Skeletal muscle cell (primary cell): ENCODE results near the gene SUSD5.

Experiments
- DNase-seq: peaks from one replicate; pipeline ENCODE4 v3.0.0-alpha.2; 2010; ENCODE audit warnings: low read depth
- H3K4me3 ChIP-seq: 2 replicates; pipeline ENCODE4 v1.5.1; 2011; ENCODE audit warnings: low read depth, mild to moderate bottlenecking, control low read depth, low read length, moderate library complexity

SUSD5 gene

GRCh38 chr3:33218446-33219174 lies at the start of gene SUSD5:
Gene SUSD5, minus strand, starts transcription at chr3:33218810. Its CDS starts 13 bp downstream, at chr3:33218797.
- DNase-seq, result no peak

GRCh38 chr3:33260104-33260503 lies 41.5 kb upstream of the SUSD5 start:
- no peak overlapping the region for H3K4me3 ChIP-seq
- DNase-seq, result no peak

More at GRCh38 chr3:33218446-33219174, at the start of gene SUSD5:
- peak within 1 kb of the TSS; percentile 60 for H3K4me3 ChIP-seq

DNA sequence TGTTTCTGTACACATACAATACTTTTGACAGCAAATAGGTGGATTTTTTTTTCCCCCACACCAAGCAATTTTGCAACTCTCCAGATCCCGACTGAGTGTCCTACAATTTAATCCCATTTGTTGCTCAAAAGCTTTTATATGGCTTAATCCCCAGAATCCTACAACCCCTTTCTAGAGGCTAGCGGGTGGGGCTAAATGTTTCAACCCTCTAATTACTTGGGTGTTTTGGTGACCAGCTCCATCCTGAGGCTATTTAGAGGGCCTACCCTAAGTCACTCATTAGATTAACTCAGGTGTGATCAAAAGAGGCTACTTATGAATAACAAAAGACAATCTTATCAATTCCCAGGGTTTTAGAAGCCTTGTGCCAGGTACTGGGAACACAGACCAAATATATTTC lies 37.6 kb upstream of the SUSD5 start:
- no peak overlapping the region for H3K4me3 ChIP-seq
- no peak for DNase-seq

DNA sequence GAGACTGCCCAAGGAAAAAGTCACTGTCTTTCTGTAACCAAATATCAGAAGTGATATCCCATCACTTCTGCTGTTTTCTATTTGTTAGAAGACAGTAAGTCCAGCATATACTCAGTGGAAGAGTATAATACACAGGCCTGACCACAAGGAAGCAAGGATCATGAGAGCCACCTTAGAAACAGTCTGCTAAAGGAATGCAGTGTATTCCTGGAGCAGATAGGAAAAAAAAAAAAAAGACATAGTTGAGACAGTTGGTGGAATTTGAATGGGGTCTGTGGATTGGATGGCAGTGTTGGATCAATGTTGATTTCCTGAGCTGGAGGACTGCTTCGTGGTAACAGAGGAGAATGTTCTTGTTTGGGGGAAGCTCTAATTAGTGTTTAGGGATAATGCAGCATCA lies 32.1 kb upstream of the SUSD5 start:
- no peak for DNase-seq
- H3K4me3 ChIP-seq, result no peak overlapping the region

DNA sequence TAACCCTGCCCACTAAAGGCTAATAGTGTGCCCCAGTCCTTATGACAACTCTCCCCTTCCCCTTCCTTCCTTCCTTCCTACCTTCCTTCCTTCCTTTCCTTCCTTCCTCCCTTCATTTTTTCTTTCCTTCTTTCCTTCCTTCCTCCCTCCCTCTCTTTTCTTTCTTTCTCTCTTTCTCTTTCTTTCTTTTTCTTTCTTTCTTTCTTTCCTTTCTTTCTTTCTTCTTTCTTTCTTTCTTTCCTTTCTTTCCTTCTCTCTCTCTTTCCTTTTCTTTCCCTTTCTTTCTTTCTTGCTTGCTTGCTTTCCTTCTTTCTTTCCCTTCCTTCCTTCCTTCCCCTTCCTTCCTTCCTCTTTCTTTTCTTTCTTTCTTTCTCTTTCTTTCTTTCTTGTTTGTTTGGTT lies 28.2 kb upstream of the SUSD5 start:
- no peak overlapping the region for H3K4me3 ChIP-seq
- DNase-seq, result no peak

DNA sequence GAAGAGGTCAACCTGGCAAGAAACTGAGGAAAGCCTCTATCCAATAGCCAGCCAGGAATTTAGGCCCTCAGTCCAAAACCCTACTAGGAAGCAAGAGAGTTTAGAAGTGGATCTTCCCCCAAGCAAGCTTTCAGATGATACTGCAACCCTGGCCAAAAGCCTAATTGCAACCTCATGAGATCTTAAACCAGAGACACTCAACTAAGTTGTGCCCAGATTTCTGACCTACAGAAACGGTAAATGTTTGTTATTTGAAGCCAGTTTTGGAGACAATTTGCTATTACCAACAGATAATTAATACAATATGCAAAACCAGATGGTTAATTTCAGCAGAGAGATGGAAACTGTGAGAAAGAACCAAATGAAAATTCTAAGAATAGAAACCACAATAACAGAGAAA lies 21.7 kb upstream of the SUSD5 start:
- no peak for DNase-seq
- no peak overlapping the region for H3K4me3 ChIP-seq

GRCh38 chr3:33238923-33239322 lies 20.3 kb upstream of the SUSD5 start:
- no peak overlapping the region for H3K4me3 ChIP-seq
- DNase-seq, result no peak

- no peak overlapping the region for H3K4me3 ChIP-seq
- DNase-seq, result no peak
Observed at GRCh38 chr3:33237439-33237838, 18.8 kb upstream of the SUSD5 start.

DNA sequence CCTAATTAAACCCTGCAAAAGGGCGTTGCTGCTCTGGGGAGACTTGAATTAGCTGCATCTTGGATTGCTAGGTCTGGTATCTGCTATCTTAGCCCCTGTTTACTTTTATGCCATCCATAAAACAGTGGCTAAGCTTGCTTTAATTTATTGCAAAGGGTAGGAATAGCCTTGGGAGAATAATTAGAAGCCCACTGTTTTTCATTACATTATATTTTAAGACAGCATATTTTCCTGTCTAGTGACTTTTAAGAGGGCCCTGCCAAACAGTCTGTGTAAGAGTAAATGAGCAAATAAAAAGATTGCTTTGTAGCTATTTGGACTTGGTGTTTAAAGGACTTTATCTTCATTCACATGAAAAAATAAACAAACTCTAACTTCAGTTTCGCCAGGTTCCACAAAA lies 17.4 kb upstream of the SUSD5 start:
- DNase-seq, result no peak

DNA sequence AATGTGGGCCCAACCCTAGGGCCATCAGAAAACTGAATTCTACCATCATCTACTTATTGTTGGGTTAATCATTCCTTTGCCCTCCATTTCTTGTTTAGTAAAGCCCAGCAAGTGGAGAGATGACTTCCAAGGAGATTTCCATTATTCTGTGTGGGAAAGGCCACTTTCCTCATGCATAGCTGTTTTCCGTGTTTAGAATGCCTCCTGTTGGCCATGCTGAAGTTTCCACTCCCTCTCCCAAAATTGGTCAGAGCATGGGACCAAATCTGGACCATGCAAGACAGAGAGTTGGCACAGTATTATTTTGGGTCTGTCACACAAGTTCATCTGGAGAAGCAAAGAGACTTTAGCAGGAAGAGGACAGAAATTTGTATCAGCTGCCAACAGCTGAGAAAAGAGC lies 15.3 kb upstream of the SUSD5 start:
- no peak overlapping the region for H3K4me3 ChIP-seq
- DNase-seq, result no peak

More for the DNA sequence above, 17.4 kb upstream of the SUSD5 start:
- H3K4me3 ChIP-seq, result no peak overlapping the region

- no peak for DNase-seq
- H3K4me3 ChIP-seq, result no peak overlapping the region
Observed at GRCh38 chr3:33231756-33232465, 13.3 kb upstream of the SUSD5 start.

DNA sequence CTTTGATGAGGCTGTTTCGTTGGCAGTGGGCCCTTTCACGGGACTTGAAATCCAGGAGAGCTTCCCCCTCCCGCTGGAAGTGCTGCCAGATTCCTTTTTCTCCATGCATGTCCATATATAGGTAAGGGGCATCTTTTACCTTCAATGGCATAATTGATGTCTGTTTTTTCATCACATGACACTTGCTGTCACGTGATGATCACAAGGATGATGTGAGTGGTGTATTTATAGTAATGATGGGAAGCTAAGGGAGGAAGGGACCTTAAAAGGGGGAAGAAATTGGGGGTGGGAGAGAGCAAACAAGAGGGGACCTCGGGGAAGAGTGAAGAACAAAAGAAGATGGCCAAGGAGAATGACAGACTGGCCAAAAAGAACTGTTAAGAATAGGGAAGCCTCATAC lies 11.3 kb upstream of the SUSD5 start:
- H3K4me3 ChIP-seq, result no peak overlapping the region
- DNase-seq, result no peak

GRCh38 chr3:33229066-33229465 lies 10.5 kb upstream of the SUSD5 start:
- H3K4me3 ChIP-seq, result no peak overlapping the region
- no peak for DNase-seq

DNA sequence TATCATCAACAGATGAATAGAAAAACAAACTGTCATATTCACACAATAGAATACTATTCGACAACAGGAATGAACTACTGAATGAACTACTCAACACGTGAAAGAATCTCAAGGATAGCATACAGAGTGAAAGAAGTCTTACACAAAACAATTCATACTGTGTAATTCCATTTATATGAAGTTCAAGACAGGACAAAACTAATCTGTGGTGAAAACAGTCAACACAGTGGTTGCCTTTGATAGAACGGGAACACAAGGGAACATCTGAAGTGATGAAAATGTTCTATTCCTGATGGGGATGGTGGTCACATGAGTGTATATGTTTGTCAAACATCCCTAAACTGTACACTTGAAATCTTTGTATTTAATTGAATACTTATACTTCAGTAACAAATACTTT lies 2.6 kb upstream of the SUSD5 start:
- no peak for DNase-seq

GRCh38 chr3:33219175-33219487 lies 521 bp upstream of the SUSD5 start:
- peak overlapping the region; percentile 60 for H3K4me3 ChIP-seq
- DNase-seq, result no peak

More for the DNA sequence above, 2.6 kb upstream of the SUSD5 start:
- no peak overlapping the region for H3K4me3 ChIP-seq

GRCh38 chr3:33217866-33218445 lies 654 bp downstream of the SUSD5 start:
- no peak for DNase-seq
- peak overlapping the region; percentile 60 for H3K4me3 ChIP-seq

GRCh38 chr3:33215739-33216138 lies 2.9 kb downstream of the SUSD5 start:
- no peak for DNase-seq
- no peak overlapping the region for H3K4me3 ChIP-seq

- H3K4me3 ChIP-seq, result no peak overlapping the region
- no peak for DNase-seq
Observed at GRCh38 chr3:33212406-33212805, 6.2 kb downstream of the SUSD5 start.

GRCh38 chr3:33211444-33211843 lies 7.2 kb downstream of the SUSD5 start:
- peak; percentile 73 for DNase-seq
- no peak overlapping the region for H3K4me3 ChIP-seq

DNA sequence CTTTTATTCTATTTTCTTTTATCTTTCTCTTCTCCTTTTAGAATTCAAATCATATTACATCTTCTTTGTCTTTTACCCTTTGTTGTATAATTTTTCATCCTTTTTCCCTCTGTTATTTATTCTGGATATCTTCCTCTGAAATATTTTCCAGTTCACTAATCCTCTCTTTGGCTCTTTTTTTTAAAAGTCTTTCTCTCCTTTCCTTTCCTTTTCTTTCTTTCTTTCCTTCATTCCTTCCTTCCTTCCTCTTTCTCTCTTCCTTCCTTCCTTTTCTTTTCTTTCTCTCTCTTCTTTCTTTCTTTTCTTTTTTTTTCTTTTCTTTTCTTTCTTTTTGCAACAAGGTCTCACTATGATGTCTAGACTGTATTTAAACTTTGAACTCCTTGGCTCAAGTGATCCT lies 9.3 kb downstream of the SUSD5 start:
- H3K4me3 ChIP-seq, result no peak overlapping the region
- DNase-seq, result no peak
